Loucy (cell line): ENCODE measurements around the gene LRRC15.

ENCODE experiments used
- H2AFZ ChIP-seq: fragments of 200-600 bp; sonication (generic); 2 replicates; pipeline ENCODE4 v1.6.0; 2016; ENCODE audit warnings: antibody characterized with exemption, mild to moderate bottlenecking, low read length, moderate library complexity
- H3F3A ChIP-seq: fragments of 200-600 bp; 2 replicates; pipeline ENCODE4 v1.6.0; 2016; ENCODE audit warnings: antibody characterized with exemption, low read depth, mild to moderate bottlenecking
- H3K27me3 ChIP-seq: fragments of 200-600 bp; sonication (generic); 2 replicates; pipeline ENCODE4 v1.6.1; 2014; ENCODE audit warnings: low read length, mild to moderate bottlenecking; ENCODE audit not compliant: insufficient read depth, poor library complexity, severe bottlenecking
- H3K36me3 ChIP-seq: fragments of 200-600 bp; sonication (generic); 2 replicates; pipeline ENCODE4 v1.6.1; 2016; ENCODE audit warnings: low read length; ENCODE audit not compliant: insufficient read depth
- H3K4me1 ChIP-seq: fragments of 200-600 bp; sonication (generic); 2 replicates; pipeline ENCODE4 v1.5.1; 2014; ENCODE audit warnings: low read length, mild to moderate bottlenecking; ENCODE audit not compliant: insufficient read depth, poor library complexity, severe bottlenecking
- H3K4me2 ChIP-seq: fragments of 200-600 bp; sonication (generic); 2 replicates; pipeline ENCODE4 v1.6.0; 2014; ENCODE audit warnings: antibody characterized with exemption, low read length, low read depth, mild to moderate bottlenecking; ENCODE audit not compliant: poor library complexity, severe bottlenecking
- H3K4me3 ChIP-seq: fragments of 200-600 bp; sonication (generic); 2 replicates; pipeline ENCODE4 v1.5.1; 2014; ENCODE audit warnings: low read length, mild to moderate bottlenecking, mixed read lengths; ENCODE audit not compliant: poor library complexity, severe bottlenecking
- H3K79me2 ChIP-seq: fragments of 200-600 bp; sonication (generic); 2 replicates; pipeline ENCODE4 v1.6.1; 2014; ENCODE audit warnings: low read length; ENCODE audit not compliant: insufficient read depth
- H3K9ac ChIP-seq: fragments of 200-600 bp; sonication (generic); 2 replicates; pipeline ENCODE4 v1.6.0; 2014; ENCODE audit warnings: mild to moderate bottlenecking, low read depth, low read length, moderate library complexity; ENCODE audit not compliant: poor library complexity, severe bottlenecking
- H3K9me2 ChIP-seq: fragments of 200-600 bp; sonication (generic); replicated peaks from 2 replicates; pipeline ENCODE4 v1.6.1; 2016; ENCODE audit warnings: low read depth, low read length, mixed read lengths
- H3K9me3 ChIP-seq: fragments of 200-600 bp; sonication (generic); 2 replicates; pipeline ENCODE4 v1.6.1; 2014; ENCODE audit warnings: mild to moderate bottlenecking, antibody characterized with exemption, low read length, low read depth; ENCODE audit not compliant: insufficient read depth
- H4K20me1 ChIP-seq: fragments of 200-600 bp; sonication (generic); 2 replicates; pipeline ENCODE4 v1.6.0; 2014; ENCODE audit warnings: antibody characterized with exemption, low read length, mild to moderate bottlenecking; ENCODE audit not compliant: insufficient read depth, poor library complexity, severe bottlenecking
- EZH2phosphoT487 ChIP-seq: fragments of 200-600 bp; IDR thresholded peaks from 2 replicates; pipeline ENCODE4 v1.6.1; 2018; ENCODE audit warnings: antibody characterized with exemption, mild to moderate bottlenecking, moderate library complexity, borderline replicate concordance
- TF ChIP-seq, protein P1 (sequence below): fragments of 200-600 bp; sonication (generic); conservative IDR thresholded peaks from 2 replicates; pipeline ENCODE4 v1.5.1; 2014; ENCODE audit warnings: mild to moderate bottlenecking, antibody characterized with exemption, low read length

The LRRC15 gene

DNA sequence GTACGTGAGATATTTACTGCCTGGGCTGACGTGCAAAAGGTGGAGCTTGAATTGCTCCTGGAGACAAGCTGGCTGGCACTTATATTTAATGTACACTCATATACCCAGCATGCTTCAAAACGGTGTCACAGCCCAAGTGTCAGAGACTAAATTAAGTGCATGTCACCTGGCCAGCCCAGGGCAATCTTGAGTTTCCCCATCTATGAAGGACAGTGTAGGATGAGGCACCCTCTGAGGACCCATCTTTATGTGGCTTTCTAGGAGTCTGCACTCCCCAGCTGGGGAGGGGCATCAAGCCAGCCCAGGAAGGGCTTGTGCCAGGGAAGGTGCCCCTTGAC lies 5.3 kb downstream of the LRRC15 start:
- Histone ChIP-seq H3K27me3 (no peaks in the 10 kb centered on the region), H3K4me2 (no peak overlapping the region), H2AFZ (no peak overlapping the region), H3K36me3 (no peaks in the 10 kb centered on the region), H4K20me1 (no peaks in the 10 kb centered on the region), H3K9me2 (no peaks in the 10 kb centered on the region), H3F3A (no peaks in the 10 kb centered on the region), H3K9ac (no peak overlapping the region), H3K4me3 (no peak overlapping the region), H3K4me1 (no peaks in the 10 kb centered on the region), H3K79me2 (no peaks in the 10 kb centered on the region), H3K9me3 (no peaks in the 10 kb centered on the region)
- TF ChIP-seq, protein P1, sequence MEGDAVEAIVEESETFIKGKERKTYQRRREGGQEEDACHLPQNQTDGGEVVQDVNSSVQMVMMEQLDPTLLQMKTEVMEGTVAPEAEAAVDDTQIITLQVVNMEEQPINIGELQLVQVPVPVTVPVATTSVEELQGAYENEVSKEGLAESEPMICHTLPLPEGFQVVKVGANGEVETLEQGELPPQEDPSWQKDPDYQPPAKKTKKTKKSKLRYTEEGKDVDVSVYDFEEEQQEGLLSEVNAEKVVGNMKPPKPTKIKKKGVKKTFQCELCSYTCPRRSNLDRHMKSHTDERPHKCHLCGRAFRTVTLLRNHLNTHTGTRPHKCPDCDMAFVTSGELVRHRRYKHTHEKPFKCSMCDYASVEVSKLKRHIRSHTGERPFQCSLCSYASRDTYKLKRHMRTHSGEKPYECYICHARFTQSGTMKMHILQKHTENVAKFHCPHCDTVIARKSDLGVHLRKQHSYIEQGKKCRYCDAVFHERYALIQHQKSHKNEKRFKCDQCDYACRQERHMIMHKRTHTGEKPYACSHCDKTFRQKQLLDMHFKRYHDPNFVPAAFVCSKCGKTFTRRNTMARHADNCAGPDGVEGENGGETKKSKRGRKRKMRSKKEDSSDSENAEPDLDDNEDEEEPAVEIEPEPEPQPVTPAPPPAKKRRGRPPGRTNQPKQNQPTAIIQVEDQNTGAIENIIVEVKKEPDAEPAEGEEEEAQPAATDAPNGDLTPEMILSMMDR = no peak

DNA sequence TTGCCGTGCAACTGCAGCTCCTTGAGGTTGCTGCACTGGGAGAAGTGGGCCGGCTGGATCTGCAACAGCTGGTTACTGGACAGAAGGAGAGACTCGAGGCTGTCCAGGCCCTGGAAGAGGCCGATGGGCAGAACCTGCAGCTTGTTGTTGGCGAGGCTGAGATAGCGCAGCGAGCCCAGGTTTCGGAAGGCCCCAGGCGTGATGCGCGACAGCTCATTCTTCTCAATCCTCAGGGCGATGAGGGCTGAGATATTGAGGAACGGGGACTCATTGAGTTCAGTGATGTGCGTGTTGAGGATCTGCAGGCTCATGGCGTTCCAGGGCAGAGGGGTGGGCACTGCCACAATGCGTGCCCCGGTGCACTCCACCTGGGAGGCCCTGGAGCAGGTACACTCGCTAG lies 9.0 kb downstream of the LRRC15 start:
- Histone ChIP-seq H3K4me3 (no peak overlapping the region), H2AFZ (no peak overlapping the region), H3K9ac (no peak overlapping the region), H3K79me2 (no peaks in the 10 kb centered on the region), H4K20me1 (no peaks in the 10 kb centered on the region), H3F3A (no peaks in the 10 kb centered on the region), H3K27me3 (no peaks in the 10 kb centered on the region), H3K4me2 (no peak overlapping the region), H3K36me3 (no peaks in the 10 kb centered on the region), H3K9me3 (no peaks in the 10 kb centered on the region), H3K9me2 (no peaks in the 10 kb centered on the region), H3K4me1 (no peaks in the 10 kb centered on the region)
- TF ChIP-seq, protein P1 = no peak
- TF ChIP-seq EZH2phosphoT487 = no peak

DNA sequence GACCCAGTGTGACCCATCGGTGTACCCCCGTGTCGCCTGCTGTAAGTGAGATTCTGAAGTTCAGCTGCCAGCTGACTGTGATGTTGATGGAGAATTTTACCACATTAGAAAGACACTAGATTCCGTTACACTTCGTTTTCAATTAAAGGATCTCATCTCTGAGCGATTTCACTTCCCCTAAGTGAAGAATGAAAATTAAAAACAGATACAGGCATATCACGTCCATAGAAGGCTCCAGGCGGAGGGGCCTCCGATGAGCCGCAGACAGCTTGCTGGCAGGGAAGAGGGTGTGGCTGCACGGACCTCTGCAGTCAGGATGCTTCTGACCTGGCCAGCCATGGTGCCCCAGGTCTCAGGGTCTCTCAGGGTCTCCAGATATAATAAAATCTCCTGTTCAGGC lies 11.9 kb downstream of the LRRC15 start:
- no peaks in the 10 kb centered on the region for H3K27me3 ChIP-seq
- H4K20me1 ChIP-seq = no peaks in the 10 kb centered on the region
- no peak overlapping the region for H3K4me2 ChIP-seq

More for the DNA sequence above, 11.9 kb downstream of the LRRC15 start:
- Histone ChIP-seq H3K4me3 (no peak overlapping the region), H3K9me3 (no peaks in the 10 kb centered on the region), H3K4me1 (no peaks in the 10 kb centered on the region), H3K36me3 (no peaks in the 10 kb centered on the region), H3F3A (no peaks in the 10 kb centered on the region), H3K9ac (no peak overlapping the region), H3K79me2 (no peaks in the 10 kb centered on the region), H2AFZ (no peak overlapping the region), H3K9me2 (no peaks in the 10 kb centered on the region)
- TF ChIP-seq, protein P1 = no peak
- no peak for TF ChIP-seq EZH2phosphoT487
